ENCODE results near the gene RPS6KA2. TPM values are rescaled to one million over a fixed set of nuclear protein-coding genes. Genes with fewer than 3 reads are reported as not detected.
A peak's percentile ranks its signal among the peaks of the same experiment; 100 is the strongest.

Gene RPS6KA2
- total RNA-seq, 1 experiment from 2014 or later, result 12.3 TPM

- H3K4ac ChIP-seq (ENCODE audit: low read depth, low read length), result no peak overlapping the region
- no peak overlapping the region for H3K14ac ChIP-seq (ENCODE audit: insufficient read depth, low read length)
- H3K9me3 ChIP-seq (ENCODE audit: control insufficient read depth, low read depth, low read length), result no peaks in the 10 kb centered on the region
- H2AFZ ChIP-seq (ENCODE audit: low read length), result no peak overlapping the region
- no peak overlapping the region for H3K18ac ChIP-seq (ENCODE audit: insufficient read length, low read depth, low read length)
- Mint-ChIP-seq H3K27me3 (ENCODE audit: low read depth) (no peaks in the 10 kb centered on the region; the same call in none of the 2 replicates), H3K27ac (no peak overlapping the region; a peak in 2 of 7 replicates), H3K4me3 (no peak overlapping the region), H3K4me1 (peaks cover 38 to 43% of the 10 kb centered on the region in 2 experiments), H3K36me3 (ENCODE audit: insufficient read depth in 1 of 3, low read depth in 3 of 3) (peaks cover 0 to 2% (median 0%) of the 10 kb centered on the region in 3 experiments; a peak in 1 of 7 replicates), H3K9me3 (no peaks in the 10 kb centered on the region)
- no peak overlapping the region for H2AK5ac ChIP-seq (ENCODE audit: insufficient read length, low read length)
- H3K23ac ChIP-seq (ENCODE audit: insufficient read length, low read depth, low read length), result no peak overlapping the region
- H2BK12ac ChIP-seq (ENCODE audit: insufficient read length, low read depth, low read length), result no peak overlapping the region
- no peaks in the 10 kb centered on the region for H3K79me1 ChIP-seq (ENCODE audit: insufficient read depth, low read depth, low read length, poor library complexity, severe bottlenecking)
- H3K79me2 ChIP-seq (ENCODE audit: insufficient read depth, low read length), result no peaks in the 10 kb centered on the region; the same call in 1 of the 2 replicates
- no peaks in the 10 kb centered on the region for H4K20me1 ChIP-seq (ENCODE audit: control insufficient read depth, insufficient read depth, insufficient read length)
- H2BK15ac ChIP-seq (ENCODE audit: low read depth, low read length), result no peak overlapping the region
- DNase-seq, result peak; percentile 71
- no peak overlapping the region for H2BK5ac ChIP-seq (ENCODE audit: insufficient read length, low read length)
- H4K5ac ChIP-seq (ENCODE audit: insufficient read length, low read depth, low read length), result no peak overlapping the region
- H2BK120ac ChIP-seq (ENCODE audit: low read depth, low read length, poor library complexity, severe bottlenecking), result no peak overlapping the region
- H3K56ac ChIP-seq (ENCODE audit: insufficient read length, low read depth, low read length), result no peak overlapping the region
- H4K91ac ChIP-seq (ENCODE audit: insufficient read length, low read depth, low read length), result no peak overlapping the region
- no peak overlapping the region for H3K4me2 ChIP-seq (ENCODE audit: insufficient read depth, insufficient read length, low read length)
- no CpG with 5 or more reads among the region's 4 CpGs for WGBS (ENCODE audit: extremely low coverage, insufficient read length, low lambda C conversion rate)
- no peak overlapping the region for H3T11ph ChIP-seq (ENCODE audit: low read length)
- no peaks in the 10 kb centered on the region for H3K27me3 ChIP-seq (ENCODE audit: insufficient read depth, low read length)
- no peak overlapping the region for H3K27ac ChIP-seq (ENCODE audit: insufficient read length, low read depth, low read length)
- no peak for TF ChIP-seq CTCF (conservative IDR thresholded peaks at IDR 0.05)
- no peaks in the 10 kb centered on the region for H3K23me2 ChIP-seq (ENCODE audit: insufficient read length, low read depth, low read length, poor library complexity, severe bottlenecking)
- H3K4me1 ChIP-seq (ENCODE audit: insufficient read depth, low read length), result peaks cover 10% of the 10 kb centered on the region
- H4K8ac ChIP-seq (replicated peaks; ENCODE audit: insufficient read length, low read depth, low read length), result no peak overlapping the region
- H3K9ac ChIP-seq (ENCODE audit: extremely low read depth, insufficient read length, low read length), result no peak overlapping the region
- H2BK20ac ChIP-seq (ENCODE audit: low read depth, low read length, poor library complexity, severe bottlenecking), result no peak overlapping the region
Measured at GRCh38 chr6:166542580-166542912, 84.5 kb downstream of the RPS6KA2 start.
